Fibroblast of lung (primary cell): ENCODE data around the gene CLEC11A. TPM values are rescaled to one million over a fixed set of nuclear protein-coding genes. Genes with fewer than 3 reads are reported as not detected.
"Not testable (repeated sequence)": the region's sequence is repeated elsewhere in the genome, so short reads cannot be mapped to it uniquely, and the experiment has no call there.

Experiments used
- DNase-seq, 2 donors: peaks; one replicate each; pipeline versions ENCODE4 v3.0.0 to v3.0.0-alpha.2; 2010; ENCODE audit warnings: low read depth in 2 of 2
- H2AFZ ChIP-seq: 2 replicates; pipeline ENCODE4 v1.5.1; 2012; ENCODE audit warnings: low read length, control low read depth, inconsistent platforms
- H3K27ac ChIP-seq: 2 replicates; pipeline ENCODE4 v1.5.1; 2011; ENCODE audit warnings: low read length, control low read depth; ENCODE audit not compliant: insufficient read depth
- H3K27me3 ChIP-seq: 2 replicates; pipeline ENCODE4 v1.5.1; 2011; ENCODE audit warnings: mild to moderate bottlenecking, low read length; ENCODE audit not compliant: control insufficient read depth, insufficient read depth
- H3K36me3 ChIP-seq: 2 replicates; pipeline ENCODE4 v1.5.1; 2011; ENCODE audit warnings: low read length; ENCODE audit not compliant: control insufficient read depth, insufficient read depth
- H3K4me1 ChIP-seq: 2 replicates; pipeline ENCODE4 v1.5.1; 2011; ENCODE audit warnings: low read length; ENCODE audit not compliant: control insufficient read depth, insufficient read depth; ENCODE audit errors: extremely low read depth
- H3K4me2 ChIP-seq: 2 replicates; pipeline ENCODE4 v1.5.1; 2011; ENCODE audit warnings: low read length, control low read depth; ENCODE audit not compliant: insufficient read depth; ENCODE audit errors: extremely low read depth
- H3K4me3 ChIP-seq, 4 experiments: fragments of 200-600 bp in 1 of 4; sonication (generic) in 1 of 4; replicated peaks in 1 of 4; 2 replicates each; pipeline ENCODE4 v1.5.1; 2011 to 2016; ENCODE audit warnings: low read length in 4 of 4, low read depth in 3 of 4, mild to moderate bottlenecking in 3 of 4, control low read depth in 2 of 4, inconsistent platforms in 1 of 4, mixed read lengths in 1 of 4; ENCODE audit not compliant: insufficient read depth in 1 of 4; ENCODE audit errors: control extremely low read depth in 1 of 4
- H3K79me2 ChIP-seq: 2 replicates; pipeline ENCODE4 v1.5.1; 2012; ENCODE audit warnings: mild to moderate bottlenecking, low read length, inconsistent platforms; ENCODE audit not compliant: control insufficient read depth, insufficient read depth
- H3K9ac ChIP-seq: 2 replicates; pipeline ENCODE4 v1.5.1; 2011; ENCODE audit warnings: mild to moderate bottlenecking, low read length, control low read depth; ENCODE audit not compliant: insufficient read depth
- H3K9me3 ChIP-seq: 2 replicates; pipeline ENCODE4 v1.5.1; 2012; ENCODE audit warnings: low read depth, low read length; ENCODE audit not compliant: control insufficient read depth, insufficient read depth
- H4K20me1 ChIP-seq: 2 replicates; pipeline ENCODE4 v1.5.1; 2011; ENCODE audit warnings: low read length; ENCODE audit not compliant: control insufficient read depth, insufficient read depth; ENCODE audit errors: extremely low read depth
- EZH2 ChIP-seq: IDR thresholded peaks from 2 replicates; pipeline ENCODE4 v1.5.1; 2012; ENCODE audit warnings: low read length, control low read depth, mild to moderate bottlenecking; ENCODE audit errors: missing control alignments
- polyA plus RNA-seq, 2 donors: library from polyadenylated mRNA; depleted of rRNA in 1 of 2; stranded (reverse) in 1 of 2; unstranded in 1 of 2; fragments of >200 nt; gene quantifications; 2 replicates each; pipeline ENCODE4 v1.2.1, GENCODE V29; 2011 to 2012; ENCODE audit warnings: missing spikeins in 1 of 2
- total RNA-seq: library from RNA; depleted of rRNA; stranded (reverse); fragments of >200 nt; gene quantifications from 2 replicates; pipeline ENCODE4 v1.2.1, GENCODE V29; 2014
- TF ChIP-seq, protein P1 (sequence below), 2 donors: IDR thresholded peaks in 1 of 2; conservative IDR thresholded peaks in 1 of 2; 1 replicate in 1 of 2; 2 replicates in 1 of 2; pipeline ENCODE4 v1.5.1; 2011 to 2012; ENCODE audit warnings: low read length in 2 of 2, control low read depth in 1 of 2, inconsistent platforms in 1 of 2, low read depth in 1 of 2, mild to moderate bottlenecking in 1 of 2

Gene CLEC11A
- total and polyA plus RNA-seq, 2 donors (not counting 1 experiment from before 2014, with no cell fraction given), result 22.5 to 69.4 TPM

- Histone ChIP-seq H4K20me1 (no peaks in the 10 kb centered on the region), H3K9ac (no peak overlapping the region), H3K27ac (no peak overlapping the region), H3K4me1 (no peaks in the 10 kb centered on the region), H3K79me2 (no peaks in the 10 kb centered on the region), H2AFZ (no peak overlapping the region), H3K36me3 (no peaks in the 10 kb centered on the region), H3K27me3 (no peaks in the 10 kb centered on the region), H3K4me3 (no peak overlapping the region), H3K4me2 (no peak overlapping the region), H3K9me3 (no peaks in the 10 kb centered on the region)
- TF ChIP-seq, protein P1, sequence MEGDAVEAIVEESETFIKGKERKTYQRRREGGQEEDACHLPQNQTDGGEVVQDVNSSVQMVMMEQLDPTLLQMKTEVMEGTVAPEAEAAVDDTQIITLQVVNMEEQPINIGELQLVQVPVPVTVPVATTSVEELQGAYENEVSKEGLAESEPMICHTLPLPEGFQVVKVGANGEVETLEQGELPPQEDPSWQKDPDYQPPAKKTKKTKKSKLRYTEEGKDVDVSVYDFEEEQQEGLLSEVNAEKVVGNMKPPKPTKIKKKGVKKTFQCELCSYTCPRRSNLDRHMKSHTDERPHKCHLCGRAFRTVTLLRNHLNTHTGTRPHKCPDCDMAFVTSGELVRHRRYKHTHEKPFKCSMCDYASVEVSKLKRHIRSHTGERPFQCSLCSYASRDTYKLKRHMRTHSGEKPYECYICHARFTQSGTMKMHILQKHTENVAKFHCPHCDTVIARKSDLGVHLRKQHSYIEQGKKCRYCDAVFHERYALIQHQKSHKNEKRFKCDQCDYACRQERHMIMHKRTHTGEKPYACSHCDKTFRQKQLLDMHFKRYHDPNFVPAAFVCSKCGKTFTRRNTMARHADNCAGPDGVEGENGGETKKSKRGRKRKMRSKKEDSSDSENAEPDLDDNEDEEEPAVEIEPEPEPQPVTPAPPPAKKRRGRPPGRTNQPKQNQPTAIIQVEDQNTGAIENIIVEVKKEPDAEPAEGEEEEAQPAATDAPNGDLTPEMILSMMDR (conservative IDR thresholded peaks at IDR 0.05 in 1 of 2, IDR thresholded peaks at IDR 0.05 in 1 of 2; ENCODE audit: low read depth in 1 of 2, low read length in 2 of 2), result no peak
- no peak for TF ChIP-seq EZH2
- DNase-seq, result no peak
Observed at GRCh38 chr19:50772476-50772875, 49.3 kb downstream of the CLEC11A start.

- H4K20me1 ChIP-seq, H3K27ac ChIP-seq, H3K9ac ChIP-seq, H2AFZ ChIP-seq, H3K36me3 ChIP-seq, H3K4me1 ChIP-seq, H3K4me3 ChIP-seq, H3K4me2 ChIP-seq, H3K9me3 ChIP-seq, H3K27me3 ChIP-seq, DNase-seq, H3K79me2 ChIP-seq: not testable (repeated sequence)
Observed at GRCh38 chr19:50772912-50773311, 49.7 kb downstream of the CLEC11A start.

DNA sequence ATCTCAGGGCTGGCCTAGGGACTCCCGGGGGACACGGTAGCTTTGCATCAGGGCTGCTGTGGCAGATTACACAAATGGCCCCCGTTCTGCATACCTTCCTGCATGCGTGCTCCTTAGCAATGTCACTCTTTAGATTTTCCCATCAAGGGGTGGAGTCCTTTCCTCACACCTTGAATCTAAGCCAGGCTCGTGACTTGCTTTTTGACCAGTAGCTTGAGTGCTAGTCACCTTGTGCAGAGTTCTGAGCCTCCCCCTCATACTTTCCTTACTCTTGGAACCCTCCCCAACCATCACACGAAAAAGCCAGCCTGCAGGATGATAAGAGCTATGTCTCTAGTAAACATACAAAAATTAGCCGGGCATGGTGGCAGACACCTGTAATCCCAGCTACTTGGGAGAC lies 50.3 kb downstream of the CLEC11A start:
- not testable (repeated sequence) for H3K9ac ChIP-seq, H3K4me1 ChIP-seq, H3K4me3 ChIP-seq, H3K79me2 ChIP-seq, H3K27ac ChIP-seq, H4K20me1 ChIP-seq, H3K27me3 ChIP-seq, H2AFZ ChIP-seq, H3K9me3 ChIP-seq, DNase-seq, H3K4me2 ChIP-seq, H3K36me3 ChIP-seq

Other genes starting within 250 kb of the CLEC11A start
- 24.1 and 40.8 TPM in 2 replicates for gene EMC10, start 246.9 kb upstream of the CLEC11A start, total RNA-seq
- 37.5 and 42.7 TPM in 2 replicates for gene EMC10, start 246.9 kb upstream of the CLEC11A start, polyA plus RNA-seq
- 0.51 and 0.66 TPM in 2 replicates for gene GARIN5A, start 246.5 kb upstream of the CLEC11A start, total RNA-seq
- gene GARIN5A, start 246.5 kb upstream of the CLEC11A start, polyA plus RNA-seq, result 0.11 and 0.24 TPM in 2 replicates
- 38.3 and 48.6 TPM in 2 replicates for gene JOSD2, start 212.2 kb upstream of the CLEC11A start, total RNA-seq
- gene JOSD2, start 212.2 kb upstream of the CLEC11A start, polyA plus RNA-seq, result 16.3 and 17.3 TPM in 2 replicates
- not detected in 2 replicates for gene ASPDH, start 209.5 kb upstream of the CLEC11A start, total RNA-seq
- not detected in 2 replicates for gene ASPDH, start 209.5 kb upstream of the CLEC11A start, polyA plus RNA-seq
- gene LRRC4B, start 154.9 kb upstream of the CLEC11A start, total RNA-seq, result 0.17 and 0.26 TPM in 2 replicates
- 0.02 TPM in 2 replicates for gene LRRC4B, start 154.9 kb upstream of the CLEC11A start, polyA plus RNA-seq
- gene SYT3, start 83.5 kb upstream of the CLEC11A start, total RNA-seq, result not detected in 2 replicates
- not detected in 2 replicates for gene SYT3, start 83.5 kb upstream of the CLEC11A start, polyA plus RNA-seq
- gene C19orf81, start 73.9 kb upstream of the CLEC11A start, total RNA-seq, result not detected in 2 replicates
- not detected in 2 replicates for gene C19orf81, start 73.9 kb upstream of the CLEC11A start, polyA plus RNA-seq
- gene SHANK1, start 3.6 kb upstream of the CLEC11A start, total RNA-seq, result 1.8 and 7.9 TPM in 2 replicates
- gene SHANK1, start 3.6 kb upstream of the CLEC11A start, polyA plus RNA-seq, result 1.4 and 2.3 TPM in 2 replicates
- not detected in 2 replicates for gene GPR32, start 47.1 kb downstream of the CLEC11A start, total RNA-seq
- not detected in 2 replicates for gene GPR32, start 47.1 kb downstream of the CLEC11A start, polyA plus RNA-seq
- not detected in 2 replicates for gene ACP4, start 67.1 kb downstream of the CLEC11A start, total RNA-seq
- gene ACP4, start 67.1 kb downstream of the CLEC11A start, polyA plus RNA-seq, result not detected in 2 replicates
- not detected in 2 replicates for gene KLK1, start 100.4 kb downstream of the CLEC11A start, total RNA-seq
- not detected in 2 replicates for gene KLK1, start 100.4 kb downstream of the CLEC11A start, polyA plus RNA-seq
- not detected in 2 replicates for gene KLK15, start 110.2 kb downstream of the CLEC11A start, total RNA-seq
- not detected in 2 replicates for gene KLK15, start 110.2 kb downstream of the CLEC11A start, polyA plus RNA-seq
- not detected in 2 replicates for gene KLK3, start 131.6 kb downstream of the CLEC11A start, total RNA-seq
- not detected in 2 replicates for gene KLK3, start 131.6 kb downstream of the CLEC11A start, polyA plus RNA-seq
- not detected in 2 replicates for gene KLK2, start 150.1 kb downstream of the CLEC11A start, total RNA-seq
- gene KLK2, start 150.1 kb downstream of the CLEC11A start, polyA plus RNA-seq, result not detected in 2 replicates
- not detected in 2 replicates for gene KLK4, start 188.0 kb downstream of the CLEC11A start, total RNA-seq
- gene KLK4, start 188.0 kb downstream of the CLEC11A start, polyA plus RNA-seq, result not detected in 2 replicates
- gene KLK5, start 229.7 kb downstream of the CLEC11A start, total RNA-seq, result not detected in 2 replicates
- gene KLK5, start 229.7 kb downstream of the CLEC11A start, polyA plus RNA-seq, result 0.10 TPM in 1 of 2 replicates, not detected in the other
- gene KLK6, start 246.2 kb downstream of the CLEC11A start, total RNA-seq, result not detected in 2 replicates
- not detected in 2 replicates for gene KLK6, start 246.2 kb downstream of the CLEC11A start, polyA plus RNA-seq